ENCODE data around the gene TMUB2.

DNA sequence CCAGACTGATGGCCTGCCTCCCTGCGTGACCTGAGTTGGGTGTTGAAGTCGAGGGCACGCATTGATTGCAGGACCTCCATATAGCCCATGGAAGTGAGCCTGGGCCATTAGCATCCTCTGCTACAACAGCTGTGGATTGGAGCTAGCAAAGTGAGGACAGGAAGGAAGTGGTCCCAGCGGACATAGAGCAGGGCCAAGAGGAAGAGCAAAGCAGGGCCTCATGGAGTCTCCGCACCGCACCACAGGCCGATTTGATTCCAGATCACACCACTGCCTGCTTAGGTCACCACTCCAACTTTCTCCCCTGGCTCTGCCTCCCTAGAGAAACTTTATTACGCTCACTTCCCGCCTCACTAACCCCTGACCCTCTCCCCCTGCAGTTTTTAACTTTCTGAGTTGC, 43.4 kb downstream of the TMUB2 start:
- TF ChIP-seq, protein P1, sequence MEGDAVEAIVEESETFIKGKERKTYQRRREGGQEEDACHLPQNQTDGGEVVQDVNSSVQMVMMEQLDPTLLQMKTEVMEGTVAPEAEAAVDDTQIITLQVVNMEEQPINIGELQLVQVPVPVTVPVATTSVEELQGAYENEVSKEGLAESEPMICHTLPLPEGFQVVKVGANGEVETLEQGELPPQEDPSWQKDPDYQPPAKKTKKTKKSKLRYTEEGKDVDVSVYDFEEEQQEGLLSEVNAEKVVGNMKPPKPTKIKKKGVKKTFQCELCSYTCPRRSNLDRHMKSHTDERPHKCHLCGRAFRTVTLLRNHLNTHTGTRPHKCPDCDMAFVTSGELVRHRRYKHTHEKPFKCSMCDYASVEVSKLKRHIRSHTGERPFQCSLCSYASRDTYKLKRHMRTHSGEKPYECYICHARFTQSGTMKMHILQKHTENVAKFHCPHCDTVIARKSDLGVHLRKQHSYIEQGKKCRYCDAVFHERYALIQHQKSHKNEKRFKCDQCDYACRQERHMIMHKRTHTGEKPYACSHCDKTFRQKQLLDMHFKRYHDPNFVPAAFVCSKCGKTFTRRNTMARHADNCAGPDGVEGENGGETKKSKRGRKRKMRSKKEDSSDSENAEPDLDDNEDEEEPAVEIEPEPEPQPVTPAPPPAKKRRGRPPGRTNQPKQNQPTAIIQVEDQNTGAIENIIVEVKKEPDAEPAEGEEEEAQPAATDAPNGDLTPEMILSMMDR (IDR thresholded peaks at IDR 0.05), result no peak
- no peak for TF ChIP-seq POLR2A (IDR thresholded peaks at IDR 0.05)
